HG02588 (cell line): ENCODE measurements around the gene RASSF3.
"Not testable (repeated sequence)": the region's sequence is repeated elsewhere in the genome, so short reads cannot be mapped to it uniquely, and the experiment has no call there.

Experiments used
- ATAC-seq: cut with Tn5 transposase; IDR thresholded peaks from one replicate; pipeline ENCODE4 v1.9.1; 2021; ENCODE audit warnings: mild to moderate bottlenecking, moderate library complexity; ENCODE audit not compliant: unreplicated experiment

RASSF3 gene

DNA sequence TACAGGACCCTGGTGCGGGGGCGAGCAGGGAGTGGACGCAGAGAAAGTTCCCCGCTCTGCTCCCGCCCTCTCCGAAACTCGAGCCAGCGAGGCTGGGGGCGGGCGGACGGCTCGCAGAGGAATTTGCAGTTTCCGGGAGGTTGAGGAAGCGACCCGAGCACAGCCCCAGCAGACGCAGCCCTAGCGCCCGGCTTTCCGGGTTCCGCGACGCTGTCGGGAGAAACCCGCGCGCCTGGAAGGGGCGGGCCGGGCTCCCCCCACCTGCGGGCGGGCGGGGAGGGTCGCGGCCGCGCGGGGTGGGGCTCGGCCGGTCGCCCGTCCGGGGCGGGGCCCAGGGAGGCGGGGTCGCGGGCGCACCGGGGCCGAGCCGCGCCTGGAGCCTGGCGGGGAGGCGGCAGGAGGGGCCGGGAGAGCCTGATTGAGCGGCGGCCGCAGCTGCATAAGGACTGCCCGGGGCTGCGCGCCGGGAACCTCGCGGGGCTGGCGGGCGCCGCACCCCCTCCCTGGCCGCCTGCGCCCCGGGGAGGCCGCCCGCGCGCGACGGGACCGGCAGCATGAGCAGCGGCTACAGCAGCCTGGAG is at the start of gene RASSF3:
RASSF3 (plus strand) TSS at position 417 of the 581 bp plus-strand sequence; CDS start at position 555, 138 bp downstream.
- ATAC-seq = peak; percentile 57

- no peak for ATAC-seq
These were observed 48.8 kb upstream of the RASSF3 start for GRCh38 chr12:64561302-64562136.

DNA sequence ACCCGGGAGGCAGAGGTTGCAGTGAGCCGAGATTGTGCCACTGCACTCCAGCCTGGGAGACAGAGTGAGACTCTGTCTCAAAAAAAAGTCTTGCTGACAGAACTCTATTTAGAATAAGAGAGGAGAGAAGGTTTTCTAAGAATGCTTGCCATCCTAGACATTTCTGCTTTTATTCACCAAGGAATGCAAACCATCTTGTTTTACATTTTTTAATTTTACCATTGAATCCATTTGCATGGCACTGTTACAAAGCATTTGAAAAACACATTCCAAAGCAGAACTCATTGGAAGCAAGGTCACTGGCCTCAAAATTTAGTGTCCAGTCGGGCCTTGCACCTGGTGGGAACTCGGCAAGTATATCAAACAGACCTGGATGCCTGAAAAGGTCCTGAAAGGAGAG is 44.2 kb upstream of the RASSF3 start:
- ATAC-seq = no peak

- no peak for ATAC-seq
These were observed 43.3 kb upstream of the RASSF3 start for GRCh38 chr12:64566831-64567517.

DNA sequence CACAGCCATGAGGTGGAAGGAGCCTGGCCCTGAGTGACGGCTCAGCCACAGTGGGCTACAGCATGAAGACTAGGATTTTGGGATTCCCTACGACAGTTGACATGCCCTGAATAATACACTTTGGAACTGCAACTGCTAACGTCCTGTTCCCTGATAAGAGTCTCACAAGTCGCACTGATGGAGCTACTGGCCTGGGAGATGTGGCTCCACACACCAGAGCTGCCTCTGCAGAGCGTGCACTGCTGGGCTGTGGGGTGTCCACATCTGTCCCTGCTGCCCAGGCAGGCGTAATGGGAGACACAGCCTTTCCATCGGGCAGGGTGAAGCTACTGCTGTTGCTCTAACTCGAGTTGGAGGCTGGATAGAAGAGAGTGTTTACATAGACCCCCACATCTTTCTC is 42.7 kb upstream of the RASSF3 start:
- ATAC-seq = no peak

- no peak for ATAC-seq
These were observed 42.0 kb upstream of the RASSF3 start for GRCh38 chr12:64568298-64568697.

GRCh38 chr12:64569923-64570691 is 40.2 kb upstream of the RASSF3 start:
- ATAC-seq = no peak

DNA sequence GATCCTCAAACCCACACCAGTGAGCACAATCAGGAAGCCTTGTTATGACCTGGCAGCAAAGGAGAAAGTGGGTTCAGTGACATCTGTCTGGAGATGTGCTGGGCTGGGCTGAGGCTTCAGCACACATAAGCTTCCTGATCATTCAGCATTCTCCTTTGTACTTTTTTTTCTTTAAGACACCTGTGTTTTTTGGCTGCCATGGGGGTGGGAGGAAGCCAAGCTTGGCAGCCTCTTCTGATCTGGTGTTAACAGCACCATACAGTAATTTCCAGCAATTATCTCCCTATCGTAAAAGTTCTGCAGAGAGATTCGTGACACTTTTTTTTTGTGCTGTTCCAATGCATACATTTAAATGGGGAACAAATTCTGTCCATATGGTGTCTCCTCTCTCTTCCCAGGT is 38.9 kb upstream of the RASSF3 start:
- no peak for ATAC-seq

- no peak for ATAC-seq
These were observed 38.1 kb upstream of the RASSF3 start for GRCh38 chr12:64572241-64572640.

GRCh38 chr12:64574837-64575236 is 35.5 kb upstream of the RASSF3 start:
- ATAC-seq = no peak

DNA sequence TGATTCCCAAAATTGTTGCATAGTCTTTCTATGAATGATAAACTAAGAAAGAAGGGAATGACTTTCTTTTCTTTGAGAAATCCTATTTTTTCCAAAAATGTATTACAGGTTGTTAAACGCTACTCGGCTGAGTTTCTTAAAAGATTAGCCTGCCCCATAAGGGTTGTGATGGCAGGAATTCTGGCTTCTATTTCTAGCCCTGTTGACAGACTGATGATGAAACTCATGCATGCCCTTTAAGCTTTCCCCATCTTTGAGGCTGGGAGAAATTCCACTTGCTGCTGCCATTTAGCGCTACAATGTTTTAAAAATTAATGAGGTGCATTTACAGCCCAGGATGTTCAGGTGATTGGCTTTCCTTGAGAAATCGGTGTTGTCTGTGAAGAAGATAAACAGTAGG is 33.2 kb upstream of the RASSF3 start:
- ATAC-seq = no peak

DNA sequence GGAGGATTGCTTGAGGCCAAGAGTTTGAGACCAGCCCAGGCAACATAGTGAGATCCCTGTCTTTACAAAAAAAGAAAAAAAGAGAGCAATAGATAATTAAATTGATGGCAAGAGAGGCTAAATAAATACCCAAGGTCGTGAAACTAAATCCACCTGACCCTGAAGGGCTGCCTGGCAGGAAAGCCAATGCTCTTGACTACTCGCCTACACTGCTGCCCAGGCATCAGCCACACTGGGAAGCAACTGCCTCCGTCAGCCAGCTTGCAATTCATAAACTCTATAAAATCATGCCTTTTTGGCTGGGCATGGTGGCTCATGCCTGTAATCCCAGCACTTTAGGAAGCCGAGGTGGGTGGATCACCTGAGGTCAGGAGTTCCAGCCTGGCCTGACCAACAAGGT is 31.7 kb upstream of the RASSF3 start:
- ATAC-seq = no peak

- no peak for ATAC-seq
These were observed 29.6 kb upstream of the RASSF3 start for GRCh38 chr12:64580681-64581080.

DNA sequence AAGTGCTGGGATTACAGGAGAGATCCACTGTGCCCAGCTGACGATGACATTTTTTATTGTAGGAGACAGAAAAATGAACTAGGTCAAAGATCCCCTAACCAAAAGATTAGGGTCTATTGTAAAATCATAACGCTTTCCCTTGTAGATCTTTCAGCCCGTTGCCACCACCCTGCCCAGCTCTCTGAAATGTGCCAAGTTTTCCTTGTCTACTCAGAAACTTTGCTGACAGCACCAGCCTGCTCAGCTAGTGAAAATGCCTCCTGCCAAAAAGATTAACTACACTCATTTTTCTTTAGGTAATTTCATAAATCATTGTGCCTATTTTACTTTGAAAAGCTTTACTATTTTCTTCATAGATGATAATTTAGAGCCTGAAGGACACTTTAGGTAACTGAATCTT is 28.2 kb upstream of the RASSF3 start:
- no peak for ATAC-seq

- no peak for ATAC-seq
These were observed 27.4 kb upstream of the RASSF3 start for GRCh38 chr12:64582862-64583261.

DNA sequence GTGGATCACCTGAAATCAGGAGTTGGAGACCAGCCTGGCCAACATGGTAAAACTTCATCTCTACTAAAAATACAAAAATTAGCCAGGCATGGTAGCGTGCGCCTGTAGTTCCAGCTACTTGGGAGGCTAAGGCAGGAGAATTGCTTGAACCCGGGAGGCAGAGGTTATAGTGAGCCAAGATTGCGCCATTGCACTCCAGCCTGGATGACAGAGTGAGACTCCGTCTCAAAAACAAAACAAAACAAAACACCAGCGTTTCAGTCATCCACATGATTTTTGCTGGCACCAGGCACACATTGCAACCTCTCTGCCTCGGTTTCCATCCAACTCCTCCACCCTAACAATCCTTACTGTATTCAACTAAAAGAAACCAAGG is 26.9 kb upstream of the RASSF3 start:
- ATAC-seq = not testable (repeated sequence)

- no peak for ATAC-seq
These were observed 26.4 kb upstream of the RASSF3 start for GRCh38 chr12:64583771-64584421.

DNA sequence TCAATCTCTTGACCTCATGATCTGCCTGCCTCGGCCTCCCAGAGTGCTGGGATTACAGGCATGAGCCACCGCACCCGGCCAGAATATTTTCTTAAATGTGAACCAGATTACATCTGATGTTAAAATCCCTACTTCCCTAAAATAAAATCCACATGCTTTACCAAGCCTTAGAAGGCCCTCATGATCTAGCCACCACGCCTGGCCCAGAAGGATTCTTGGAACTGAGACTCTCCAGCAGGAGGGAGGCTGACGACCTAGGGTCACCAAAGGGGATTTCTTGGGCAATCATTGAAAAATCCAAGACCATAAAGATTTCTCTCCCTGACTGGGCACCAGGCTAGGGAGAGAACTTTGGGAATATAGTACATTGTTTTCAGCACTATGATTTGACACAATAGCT is 25.2 kb upstream of the RASSF3 start:
- ATAC-seq = no peak

- ATAC-seq = no peak
These were observed 22.8 kb upstream of the RASSF3 start for GRCh38 chr12:64587447-64587846.

DNA sequence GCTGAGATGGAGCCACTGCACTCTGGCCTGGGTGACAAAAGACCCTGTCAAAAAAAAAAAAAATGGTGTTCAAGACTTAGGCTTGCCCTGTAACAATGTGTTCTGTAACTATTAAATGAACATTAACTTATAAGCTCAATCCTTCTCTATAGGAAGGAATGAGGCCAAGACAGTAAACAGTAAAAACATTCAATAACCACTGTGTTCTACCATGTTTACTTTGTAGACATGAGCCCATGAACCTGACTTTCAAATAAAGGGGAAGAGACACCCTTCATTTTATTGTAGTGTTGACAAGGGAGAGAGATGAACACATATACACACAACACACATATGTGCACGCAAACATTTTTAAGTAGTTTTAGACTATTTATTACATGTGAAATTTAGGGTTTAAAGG is 20.1 kb upstream of the RASSF3 start:
- no peak for ATAC-seq
